Panc1 (cell line): ENCODE measurements around the gene CASP9.
"Not testable (repeated sequence)": the region's sequence is repeated elsewhere in the genome, so short reads cannot be mapped to it uniquely, and the experiment has no call there.

ENCODE experiments used
- POLR2AphosphoS5 ChIP-seq: IDR thresholded peaks from 2 replicates; pipeline ENCODE4 v1.6.1; 2012; ENCODE audit warnings: mild to moderate bottlenecking, low read depth, low read length, moderate library complexity
- REST ChIP-seq, 2 experiments: IDR thresholded peaks; 2 replicates each; pipeline ENCODE4 v1.6.1; 2011 to 2012; ENCODE audit warnings: low read depth in 2 of 2, control low read depth in 1 of 2, low read length in 1 of 2, mild to moderate bottlenecking in 1 of 2, moderate library complexity in 1 of 2; ENCODE audit not compliant: insufficient read depth in 1 of 2
- TCF7L2 ChIP-seq: IDR thresholded peaks from 2 replicates; pipeline ENCODE4 v1.6.1; 2011; ENCODE audit warnings: mild to moderate bottlenecking, low read depth, low read length, inconsistent platforms
- TF ChIP-seq, protein P1 (sequence below): fragments of 450-650 bp; IDR thresholded peaks from 2 replicates; pipeline ENCODE4 v1.5.1; 2017; ENCODE audit warnings: mild to moderate bottlenecking

DNA sequence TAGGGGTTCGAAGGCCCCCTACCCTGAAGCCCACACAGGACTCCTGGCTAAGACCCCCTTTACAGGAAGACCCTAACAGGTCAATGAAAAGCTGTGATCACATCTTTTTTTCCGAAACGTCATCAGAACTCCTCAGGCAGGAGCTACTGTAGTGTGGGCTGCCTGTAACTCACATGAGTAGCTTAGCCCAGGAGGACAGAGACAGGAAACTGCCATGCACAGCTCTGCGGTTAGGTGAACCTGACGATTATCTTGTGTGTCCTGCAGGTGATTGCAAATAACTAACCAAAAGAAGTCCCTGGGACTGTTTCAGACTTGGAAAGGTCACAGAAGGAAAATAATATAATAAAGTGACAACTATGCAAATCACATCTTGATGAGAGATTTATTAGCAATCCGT lies 52.3 kb downstream of the CASP9 start:
- TF ChIP-seq, protein P1, sequence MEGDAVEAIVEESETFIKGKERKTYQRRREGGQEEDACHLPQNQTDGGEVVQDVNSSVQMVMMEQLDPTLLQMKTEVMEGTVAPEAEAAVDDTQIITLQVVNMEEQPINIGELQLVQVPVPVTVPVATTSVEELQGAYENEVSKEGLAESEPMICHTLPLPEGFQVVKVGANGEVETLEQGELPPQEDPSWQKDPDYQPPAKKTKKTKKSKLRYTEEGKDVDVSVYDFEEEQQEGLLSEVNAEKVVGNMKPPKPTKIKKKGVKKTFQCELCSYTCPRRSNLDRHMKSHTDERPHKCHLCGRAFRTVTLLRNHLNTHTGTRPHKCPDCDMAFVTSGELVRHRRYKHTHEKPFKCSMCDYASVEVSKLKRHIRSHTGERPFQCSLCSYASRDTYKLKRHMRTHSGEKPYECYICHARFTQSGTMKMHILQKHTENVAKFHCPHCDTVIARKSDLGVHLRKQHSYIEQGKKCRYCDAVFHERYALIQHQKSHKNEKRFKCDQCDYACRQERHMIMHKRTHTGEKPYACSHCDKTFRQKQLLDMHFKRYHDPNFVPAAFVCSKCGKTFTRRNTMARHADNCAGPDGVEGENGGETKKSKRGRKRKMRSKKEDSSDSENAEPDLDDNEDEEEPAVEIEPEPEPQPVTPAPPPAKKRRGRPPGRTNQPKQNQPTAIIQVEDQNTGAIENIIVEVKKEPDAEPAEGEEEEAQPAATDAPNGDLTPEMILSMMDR, result not testable (repeated sequence)
- TF ChIP-seq REST (IDR thresholded peaks at IDR 0.05; ENCODE audit: insufficient read depth in 1 of 2, low read depth in 2 of 2, low read length in 1 of 2); POLR2AphosphoS5; TCF7L2: not testable (repeated sequence)
